Activated CD4-positive, alpha-beta T cell treated with anti-CD3 and anti-CD28 coated beads, Interleukin-2, amount 50 U/mL, for 4 hours (primary cell): Measurements from ENCODE around the gene TSPAN5.

Source experiments
- DNase-seq, 2 experiments: peaks; one replicate each; pipeline ENCODE4 v3.0.0-alpha.2; 2020

TSPAN5 gene

GRCh38 chr4:98581126-98581525 is 77.3 kb downstream of the TSPAN5 start:
- no peak for DNase-seq

GRCh38 chr4:98577956-98578355 is 80.5 kb downstream of the TSPAN5 start:
- DNase-seq: no peak

GRCh38 chr4:98574816-98575215 is 83.6 kb downstream of the TSPAN5 start:
- DNase-seq: no peak

- DNase-seq: no peak
These were observed 84.6 kb downstream of the TSPAN5 start for GRCh38 chr4:98573791-98574190.

GRCh38 chr4:98572697-98573096 is 85.7 kb downstream of the TSPAN5 start:
- no peak for DNase-seq

- no peak for DNase-seq
These were observed 87.1 kb downstream of the TSPAN5 start for GRCh38 chr4:98571161-98571786.

- DNase-seq: no peak
These were observed 88.1 kb downstream of the TSPAN5 start for GRCh38 chr4:98570151-98570797.

- DNase-seq: no peak
These were observed 89.3 kb downstream of the TSPAN5 start for GRCh38 chr4:98568941-98569663.

- DNase-seq: no peak
These were observed 90.8 kb downstream of the TSPAN5 start for GRCh38 chr4:98567611-98568010.

GRCh38 chr4:98566361-98567008 is 91.9 kb downstream of the TSPAN5 start:
- no peak for DNase-seq

- DNase-seq: no peak
These were observed 92.6 kb downstream of the TSPAN5 start for GRCh38 chr4:98565681-98566301.

- DNase-seq: no peak
These were observed 93.6 kb downstream of the TSPAN5 start for GRCh38 chr4:98564852-98565251.

- no peak for DNase-seq
These were observed 98.1 kb downstream of the TSPAN5 start for GRCh38 chr4:98560321-98560720.

- DNase-seq: no peak
These were observed 99.8 kb downstream of the TSPAN5 start for GRCh38 chr4:98558471-98559169.

- no peak for DNase-seq
These were observed 101.1 kb downstream of the TSPAN5 start for GRCh38 chr4:98557194-98557892.

- no peak for DNase-seq
These were observed 102.0 kb downstream of the TSPAN5 start for GRCh38 chr4:98556451-98556850.

GRCh38 chr4:98555798-98556445 is 102.5 kb downstream of the TSPAN5 start:
- DNase-seq: no peak

- DNase-seq: no peak
These were observed 111.4 kb downstream of the TSPAN5 start for GRCh38 chr4:98546910-98547594.

- DNase-seq: no peak
These were observed 113.5 kb downstream of the TSPAN5 start for GRCh38 chr4:98544818-98545414.

- no peak for DNase-seq
These were observed 114.1 kb downstream of the TSPAN5 start for GRCh38 chr4:98544141-98544817.
